Thoracic aorta (tissue), 2 donors: ENCODE measurements around the gene NCOA3. TPM values are rescaled to one million over a fixed set of nuclear protein-coding genes. Genes with fewer than 3 reads are reported as not detected.

Experiments
- ATAC-seq: fragments of 150-250 bp; one replicate; pipeline ENCODE4 v1.8.0; 2017; ENCODE audit warnings: low read depth; ENCODE audit not compliant: insufficient number of reproducible peaks, low FRiP score
- DNase-seq: peaks from one replicate; pipeline ENCODE4 v3.0.0-alpha.2; 2020; ENCODE audit warnings: low spot score
- H3K27ac ChIP-seq, 2 donors: fragments of 200-600 bp; sonication (generic); 1 replicate in 1 of 2; 2 replicates in 1 of 2; pipeline ENCODE4 v1.5.1; 2016; ENCODE audit warnings: mild to moderate bottlenecking in 2 of 2, moderate library complexity in 2 of 2
- H3K27me3 ChIP-seq: fragments of 200-600 bp; sonication (generic); replicated peaks from 2 replicates; pipeline ENCODE4 v1.6.0; 2016; ENCODE audit warnings: mild to moderate bottlenecking; ENCODE audit not compliant: insufficient read depth
- H3K36me3 ChIP-seq: fragments of 200-600 bp; sonication (generic); one replicate; pipeline ENCODE4 v1.5.1; 2016
- H3K4me1 ChIP-seq, 2 donors: fragments of 200-600 bp; sonication (generic); 1 replicate in 1 of 2; 2 replicates in 1 of 2; pipeline versions ENCODE4 v1.5.1 to v1.6.0; 2016; ENCODE audit warnings: low read depth in 2 of 2, mild to moderate bottlenecking in 1 of 2; ENCODE audit not compliant: control insufficient read depth in 1 of 2
- H3K4me3 ChIP-seq: fragments of 200-600 bp; sonication (generic); 2 replicates; pipeline ENCODE4 v1.5.1; 2016; ENCODE audit warnings: mild to moderate bottlenecking
- H3K9me3 ChIP-seq: fragments of 200-600 bp; sonication (generic); 2 replicates; pipeline ENCODE4 v1.5.1; 2016
- total RNA-seq, 2 donors: library from RNA; depleted of rRNA; stranded (reverse); fragments of >200 nt; gene quantifications; one replicate each; pipeline versions ENCODE4 v1.1.0 to v1.2.3, GENCODE V29; 2016
- TF ChIP-seq, protein P1 (sequence below): fragments of 200-600 bp; sonication (generic); IDR thresholded peaks from one replicate; pipeline ENCODE4 v1.5.1; 2019; ENCODE audit warnings: antibody characterized with exemption

Gene NCOA3
- total RNA-seq, 2 donors from 2014 or later: 44.3 to 68.1 TPM

DNA sequence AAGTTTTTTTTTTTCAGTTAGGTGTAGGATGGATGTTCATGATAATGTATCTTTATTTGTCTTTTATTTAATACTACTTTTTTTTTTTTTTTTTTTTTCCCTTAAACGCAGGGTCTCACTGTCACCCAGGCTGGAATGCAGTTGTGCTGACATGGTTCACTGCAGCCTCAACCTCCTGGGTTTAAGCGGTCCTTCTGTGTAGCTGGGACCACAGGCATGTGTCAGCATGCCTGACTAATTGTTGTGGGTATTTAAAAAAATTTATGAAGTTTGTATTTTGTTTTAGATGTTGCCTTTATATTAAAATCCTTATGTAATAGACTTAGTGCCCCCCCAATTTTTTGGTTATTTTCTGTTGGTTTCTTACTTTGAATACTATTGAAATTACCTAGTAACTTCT, 42.6 kb downstream of the NCOA3 start:
- no peak overlapping the region for H3K27ac ChIP-seq
- peaks cover 25 to 60% of the 10 kb centered on the region in 2 donors for H3K4me1 ChIP-seq

DNA sequence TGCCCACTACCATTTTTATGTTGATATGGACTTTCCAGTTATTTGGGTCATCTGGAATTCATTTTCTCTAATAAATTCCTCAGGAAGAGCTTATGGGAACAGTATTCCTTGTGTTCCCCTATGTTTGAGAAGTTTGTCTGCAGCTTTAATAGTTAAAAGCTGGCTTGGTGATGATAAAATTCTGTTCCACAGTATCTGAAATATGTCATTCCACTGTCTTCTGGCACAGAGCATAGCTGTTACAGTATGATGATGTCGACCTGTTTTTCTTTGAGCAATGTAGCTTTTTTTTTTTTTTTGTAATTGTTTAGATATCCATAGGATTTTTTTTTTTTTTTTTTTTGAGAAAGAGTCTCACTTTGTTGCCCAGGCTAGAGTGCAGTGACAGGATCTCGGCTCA, 43.2 kb downstream of the NCOA3 start:
- TF ChIP-seq, protein P1, sequence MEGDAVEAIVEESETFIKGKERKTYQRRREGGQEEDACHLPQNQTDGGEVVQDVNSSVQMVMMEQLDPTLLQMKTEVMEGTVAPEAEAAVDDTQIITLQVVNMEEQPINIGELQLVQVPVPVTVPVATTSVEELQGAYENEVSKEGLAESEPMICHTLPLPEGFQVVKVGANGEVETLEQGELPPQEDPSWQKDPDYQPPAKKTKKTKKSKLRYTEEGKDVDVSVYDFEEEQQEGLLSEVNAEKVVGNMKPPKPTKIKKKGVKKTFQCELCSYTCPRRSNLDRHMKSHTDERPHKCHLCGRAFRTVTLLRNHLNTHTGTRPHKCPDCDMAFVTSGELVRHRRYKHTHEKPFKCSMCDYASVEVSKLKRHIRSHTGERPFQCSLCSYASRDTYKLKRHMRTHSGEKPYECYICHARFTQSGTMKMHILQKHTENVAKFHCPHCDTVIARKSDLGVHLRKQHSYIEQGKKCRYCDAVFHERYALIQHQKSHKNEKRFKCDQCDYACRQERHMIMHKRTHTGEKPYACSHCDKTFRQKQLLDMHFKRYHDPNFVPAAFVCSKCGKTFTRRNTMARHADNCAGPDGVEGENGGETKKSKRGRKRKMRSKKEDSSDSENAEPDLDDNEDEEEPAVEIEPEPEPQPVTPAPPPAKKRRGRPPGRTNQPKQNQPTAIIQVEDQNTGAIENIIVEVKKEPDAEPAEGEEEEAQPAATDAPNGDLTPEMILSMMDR: no peak
- H3K4me3 ChIP-seq: no peak overlapping the region
- ATAC-seq (no peak), DNase-seq (no peak)
- peaks cover 25 to 57% of the 10 kb centered on the region in 2 donors for H3K4me1 ChIP-seq
- no peak overlapping the region for H3K27ac ChIP-seq
- H3K27me3 ChIP-seq: no peaks in the 10 kb centered on the region
- no peaks in the 10 kb centered on the region for H3K36me3 ChIP-seq
- H3K9me3 ChIP-seq: no peaks in the 10 kb centered on the region

More for the DNA sequence above, 42.6 kb downstream of the NCOA3 start:
- no peak overlapping the region for H3K4me3 ChIP-seq
- TF ChIP-seq, protein P1: no peak
- DNase-seq: no peak
- no peaks in the 10 kb centered on the region for H3K27me3 ChIP-seq
- no peaks in the 10 kb centered on the region for H3K36me3 ChIP-seq
- no peak for ATAC-seq
- H3K9me3 ChIP-seq: no peaks in the 10 kb centered on the region

DNA sequence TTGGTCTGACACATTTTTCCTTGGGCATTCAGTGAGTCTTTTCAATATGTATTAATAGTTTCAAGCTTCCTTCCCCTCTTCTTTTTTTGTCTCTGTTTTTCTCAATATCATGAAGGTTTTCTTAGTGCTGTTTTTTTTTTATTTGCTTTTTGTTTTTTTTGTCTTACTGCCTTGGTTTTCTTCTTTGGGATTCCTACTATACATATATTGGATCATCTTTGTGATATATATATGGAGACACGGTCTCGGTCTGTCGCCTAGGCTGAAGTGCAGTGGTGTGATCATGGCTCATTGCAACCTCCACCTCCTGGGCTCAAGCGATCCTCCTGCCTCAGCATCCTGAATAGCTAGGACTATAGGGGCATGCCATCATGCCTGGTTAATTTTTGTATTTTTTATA, 43.8 kb downstream of the NCOA3 start:
- H3K27ac ChIP-seq: no peak overlapping the region
- ATAC-seq (no peak), DNase-seq (no peak)
- no peaks in the 10 kb centered on the region for H3K27me3 ChIP-seq
- peaks cover 21 to 50% of the 10 kb centered on the region in 2 donors for H3K4me1 ChIP-seq
- no peaks in the 10 kb centered on the region for H3K36me3 ChIP-seq
- H3K9me3 ChIP-seq: no peaks in the 10 kb centered on the region
- TF ChIP-seq, protein P1: no peak
- H3K4me3 ChIP-seq: no peak overlapping the region

DNA sequence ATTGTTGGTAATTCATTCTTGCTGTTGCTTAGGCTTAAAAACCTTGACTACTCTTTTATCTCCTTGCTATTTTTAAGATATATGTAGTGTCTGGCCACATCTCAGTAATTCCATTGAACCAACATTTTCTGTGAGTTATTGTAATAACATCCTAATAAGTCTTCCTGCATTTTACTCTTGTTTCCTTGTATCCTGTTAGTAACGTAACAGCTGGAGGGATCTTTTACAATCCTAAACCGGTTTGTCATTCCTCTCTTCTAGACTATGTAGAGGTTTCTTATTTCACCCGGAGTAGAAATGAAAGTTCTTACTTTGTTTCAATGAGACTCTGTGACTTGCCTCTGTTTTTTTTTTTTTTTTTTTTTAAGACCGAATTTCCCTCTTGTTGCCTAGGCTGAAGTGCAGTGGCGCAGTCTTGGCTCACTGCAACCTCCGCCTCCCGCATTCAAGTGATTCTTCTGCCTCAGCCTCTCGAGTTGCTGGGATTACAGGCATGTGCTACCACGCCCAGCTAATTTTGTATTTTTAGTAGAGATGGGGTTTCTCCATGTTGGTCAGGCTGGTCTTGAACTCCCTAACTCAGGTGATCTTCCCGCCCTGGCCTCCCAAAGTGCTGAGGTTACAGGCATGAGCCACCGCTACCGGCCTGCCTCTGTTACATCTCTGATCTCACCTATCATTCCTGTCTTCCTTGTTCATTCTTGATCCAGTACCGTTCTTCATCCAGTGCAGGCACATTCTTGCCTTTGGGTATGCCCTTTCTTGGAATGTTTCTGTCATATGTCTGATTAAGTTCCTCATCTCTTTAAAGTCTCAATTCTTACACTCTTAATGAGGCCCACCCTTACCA, 44.7 kb downstream of the NCOA3 start:
- no peaks in the 10 kb centered on the region for H3K36me3 ChIP-seq
- no peak overlapping the region for H3K4me3 ChIP-seq
- no peak overlapping the region for H3K27ac ChIP-seq
- ATAC-seq (no peak), DNase-seq (no peak)
- no peaks in the 10 kb centered on the region for H3K9me3 ChIP-seq
- H3K27me3 ChIP-seq: no peaks in the 10 kb centered on the region
- TF ChIP-seq, protein P1: no peak
- H3K4me1 ChIP-seq: peaks cover 24 to 46% of the 10 kb centered on the region in 2 donors

DNA sequence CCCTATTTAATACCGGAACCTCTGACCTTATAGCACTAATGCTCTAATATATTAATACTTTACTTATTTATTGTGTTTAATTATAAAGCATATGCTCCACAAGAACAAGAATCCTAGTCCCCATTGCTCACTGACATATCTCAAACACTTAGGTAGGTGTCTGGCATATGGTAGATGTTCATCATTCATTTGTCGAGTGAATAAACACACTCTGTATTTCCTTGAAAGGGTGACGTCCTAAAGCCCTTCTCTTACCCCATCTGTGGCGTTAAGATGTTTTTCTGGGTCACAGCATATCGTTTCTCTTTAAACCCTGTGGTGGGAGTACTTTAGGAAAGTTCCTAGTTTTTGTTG, 45.3 kb downstream of the NCOA3 start:
- ATAC-seq (no peak), DNase-seq (no peak)
- Histone ChIP-seq H3K4me1 (peaks cover 29 to 45% of the 10 kb centered on the region in 2 donors), H3K4me3 (no peak overlapping the region), H3K27ac (no peak overlapping the region), H3K27me3 (no peaks in the 10 kb centered on the region), H3K9me3 (no peaks in the 10 kb centered on the region), H3K36me3 (no peaks in the 10 kb centered on the region)
- TF ChIP-seq, protein P1: no peak
